SK-N-MC (cell line): Measurements from ENCODE around the gene MESD.

Experiments used
- EZH2 ChIP-seq: fragments of 200-600 bp; sonication (generic); IDR thresholded peaks from one replicate; pipeline ENCODE4 v1.6.1; 2017; ENCODE audit warnings: antibody characterized with exemption
- POLR2AphosphoS5 ChIP-seq: IDR thresholded peaks from 2 replicates; pipeline ENCODE4 v1.6.1; 2012; ENCODE audit warnings: mild to moderate bottlenecking, low read depth, low read length, borderline replicate concordance

DNA sequence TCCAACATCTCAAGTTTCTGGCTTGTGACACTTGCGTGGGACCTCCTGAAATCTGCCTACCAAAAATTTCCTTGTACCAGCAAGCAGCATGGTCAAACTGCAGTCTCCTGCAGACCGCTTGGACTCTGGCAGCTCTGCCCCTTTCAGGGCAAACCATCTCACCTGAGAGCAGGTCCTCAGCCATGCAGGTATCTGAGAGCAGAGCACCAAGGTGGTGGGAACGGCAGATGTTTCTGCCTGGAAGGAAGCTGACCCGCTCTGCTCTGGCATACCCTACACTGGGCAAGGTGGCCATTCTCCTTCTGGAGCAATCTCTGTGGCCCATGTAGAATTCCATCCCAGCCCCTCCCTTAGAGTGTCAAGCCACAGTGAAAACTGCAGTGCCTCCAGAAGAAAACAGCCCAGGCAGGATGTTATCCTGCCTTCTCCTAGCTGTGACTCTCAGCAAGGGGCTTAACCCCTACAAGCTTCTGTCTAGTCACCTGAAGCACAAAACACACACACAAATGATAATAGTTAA is 21.6 kb downstream of the MESD start:
- no peak for TF ChIP-seq EZH2
- no peak for TF ChIP-seq POLR2AphosphoS5
